Measurements from ENCODE around the gene WDR90. TPM values are rescaled to one million over a fixed set of nuclear protein-coding genes. Genes with fewer than 3 reads are reported as not detected.
A peak's percentile ranks its signal among the peaks of the same experiment; 100 is the strongest.

WDR90 gene
- total and polyA plus RNA-seq, 2 of the 13 experiments (the other 11 are each of a cell fraction or from before 2014, with no cell fraction given), result 14.9 to 28.9 TPM

GRCh38 chr16:695355-696089, 46.4 kb downstream of the WDR90 start (continued):
- TF ChIP-seq CSRNP1 (CRISPR knock-in tag; IDR thresholded peaks at IDR 0.05), result no peak
- no peak for TF ChIP-seq KLF12 (CRISPR knock-in tag; IDR thresholded peaks at IDR 0.05; ENCODE audit: borderline replicate concordance)
- 0 out of 2 replicates have a peak, but pooled peaks have one; percentile 28 for TF ChIP-seq ZMYM2 (CRISPR knock-in tag; IDR thresholded peaks at IDR 0.05)
- TF ChIP-seq BORCS8-MEF2B (CRISPR knock-in tag; IDR thresholded peaks at IDR 0.05), result peak; percentile 64; the same call in 1 of the 2 replicates
- TF ChIP-seq TIGD3 (CRISPR knock-in tag; IDR thresholded peaks at IDR 0.05; ENCODE audit: borderline replicate concordance), result no peak
- no peak for TF ChIP-seq ZNF83 (CRISPR knock-in tag; IDR thresholded peaks at IDR 0.05; ENCODE audit: borderline replicate concordance)
- TF ChIP-seq GTF3A (CRISPR knock-in tag; conservative IDR thresholded peaks at IDR 0.05), result no peak
- no peak for TF ChIP-seq ZNF484 (CRISPR knock-in tag; IDR thresholded peaks at IDR 0.05; ENCODE audit: borderline replicate concordance, low read depth)
- peak; percentile 52; the same call in 1 of the 2 replicates for TF ChIP-seq AKAP8 (CRISPR knock-in tag; IDR thresholded peaks at IDR 0.05)
- no peak for TF ChIP-seq ZKSCAN5 (CRISPR knock-in tag; IDR thresholded peaks at IDR 0.05)
- no peak for TF ChIP-seq BCLAF1 (IDR thresholded peaks at IDR 0.05)
- TF ChIP-seq ZHX1 (CRISPR knock-in tag; IDR thresholded peaks at IDR 0.05; ENCODE audit: low read depth), result peak; percentile 88; the same call in 1 of the 2 replicates
- TF ChIP-seq ZFP41 (CRISPR knock-in tag; IDR thresholded peaks at IDR 0.05; ENCODE audit: borderline replicate concordance), result peak; percentile 45; the same call in 1 of the 2 replicates
- no peak for TF ChIP-seq MAZ (IDR thresholded peaks at IDR 0.05; ENCODE audit: borderline replicate concordance, low read depth, low read length)
- peak; percentile 62; the same call in 1 of the 2 replicates for TF ChIP-seq MAZ (CRISPR knock-in tag; IDR thresholded peaks at IDR 0.05; ENCODE audit: low read depth)
